OCI-LY3 (cell line): ENCODE measurements around the gene GHR.

Source experiments
- H2AFZ ChIP-seq: fragments of 200-600, 300-600 bp; shearing (Covaris generic); 2 replicates; pipeline ENCODE4 v1.6.0; 2014; ENCODE audit warnings: antibody characterized with exemption, low read depth, low read length
- H3K27ac ChIP-seq: fragments of 200-600, 300-600 bp; sonication (generic); 2 replicates; pipeline ENCODE4 v1.5.1; 2014; ENCODE audit warnings: mild to moderate bottlenecking, low read length, moderate library complexity, mixed read lengths
- H3K27me3 ChIP-seq: fragments of 200-600, 300-600 bp; sonication (generic); 2 replicates; pipeline ENCODE4 v1.6.1; 2014; ENCODE audit warnings: low read depth, low read length, mixed read lengths
- H3K36me3 ChIP-seq: fragments of 200-600, 300-600 bp; sonication (generic); replicated peaks from 2 replicates; pipeline ENCODE3; 2014; ENCODE audit warnings: low read depth, low read length, mixed read lengths
- H3K4me1 ChIP-seq: fragments of 300-600, 200-600 bp; sonication (generic); 2 replicates; pipeline ENCODE4 v1.6.1; 2014; ENCODE audit warnings: low read length, mixed read lengths
- H3K4me2 ChIP-seq: fragments of 200-600, 300-600 bp; sonication (generic); 2 replicates; pipeline ENCODE4 v1.6.1; 2014; ENCODE audit warnings: low read length, mixed read lengths
- H3K4me3 ChIP-seq: fragments of 300-600, 200-600 bp; sonication (generic); 2 replicates; pipeline ENCODE4 v1.5.1; 2014; ENCODE audit warnings: antibody characterized with exemption, mild to moderate bottlenecking, low read length, moderate library complexity
- H3K79me2 ChIP-seq: fragments of 300-600, 200-600 bp; shearing (Covaris generic); 2 replicates; pipeline ENCODE4 v1.6.1; 2014; ENCODE audit warnings: mild to moderate bottlenecking, low read length, mixed read lengths
- H3K9ac ChIP-seq: fragments of 300-600, 200-600 bp; shearing (Covaris generic); 2 replicates; pipeline ENCODE4 v1.6.0; 2014; ENCODE audit warnings: mild to moderate bottlenecking, low read length, moderate library complexity
- H3K9me3 ChIP-seq: fragments of 200-600, 300-600 bp; shearing (Covaris generic); 2 replicates; pipeline ENCODE4 v1.6.1; 2014; ENCODE audit warnings: low read length, mixed read lengths; ENCODE audit not compliant: insufficient read depth
- H4K20me1 ChIP-seq: fragments of 200-600, 300-600 bp; sonication (generic); 2 replicates; pipeline ENCODE4 v1.6.1; 2016; ENCODE audit warnings: low read length, mixed read lengths; ENCODE audit not compliant: insufficient read depth
- EZH2phosphoT487 ChIP-seq: fragments of 200-600 bp; shearing (Covaris generic); IDR thresholded peaks from 2 replicates; pipeline ENCODE4 v1.6.1; 2018; ENCODE audit warnings: antibody characterized with exemption, mixed run types, low read depth
- TF ChIP-seq, protein P1 (sequence below): fragments of 200-600, 300-600 bp; sonication (generic); IDR thresholded peaks from 2 replicates; pipeline ENCODE4 v1.5.1; 2014; ENCODE audit warnings: antibody characterized with exemption, low read length, low read depth

The GHR gene

DNA sequence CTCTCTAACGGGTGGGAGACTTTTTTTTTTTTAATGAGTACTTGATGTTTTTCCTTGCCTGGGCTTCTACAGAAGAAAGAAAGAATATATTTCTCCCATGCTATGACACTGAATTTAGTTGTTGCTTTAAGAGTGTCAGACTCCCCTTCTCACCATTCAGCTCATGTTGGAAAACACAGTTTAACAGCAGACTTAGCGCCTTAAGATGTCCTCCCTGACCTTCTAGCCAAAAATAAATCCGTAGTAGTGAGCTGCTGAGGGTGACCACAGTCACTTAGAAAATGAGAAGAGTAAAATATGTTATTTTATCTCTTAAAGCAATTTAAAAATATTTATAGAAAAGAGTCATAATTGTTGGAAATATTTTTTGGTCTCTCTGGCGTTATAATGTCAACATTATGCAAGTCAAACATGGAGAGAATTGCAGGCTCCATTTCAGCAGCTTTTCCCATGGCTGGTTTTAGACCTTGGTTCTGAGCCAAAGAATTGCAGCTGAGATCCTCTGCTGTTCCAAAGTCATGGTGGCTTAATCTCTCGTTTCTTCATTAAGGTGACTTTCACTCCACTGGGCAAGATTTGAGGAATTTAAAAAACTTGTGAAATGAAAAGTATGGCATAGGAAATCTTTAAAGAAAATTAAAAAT lies 143.5 kb downstream of the GHR start:
- H2AFZ ChIP-seq = no peak overlapping the region
- no peak overlapping the region for H3K27ac ChIP-seq
- no peaks in the 10 kb centered on the region for H3K9me3 ChIP-seq

DNA sequence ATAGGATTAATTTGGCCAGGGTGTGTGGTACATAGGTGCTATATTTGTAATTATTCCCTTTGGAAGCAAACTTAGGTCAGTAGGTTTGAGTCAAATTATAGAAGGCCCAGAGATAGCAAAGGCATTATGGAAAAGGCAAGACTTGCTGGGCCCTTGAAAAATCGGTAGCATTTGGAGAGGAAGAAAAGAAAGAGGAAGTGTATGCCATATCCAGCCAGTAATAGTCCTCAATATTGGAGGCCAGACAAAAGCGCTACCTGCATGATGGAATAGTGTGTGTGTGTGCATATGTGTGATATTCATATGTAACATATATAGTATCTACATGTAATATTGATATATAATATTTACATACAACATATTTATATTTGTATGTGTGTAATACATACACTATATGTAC lies 146.1 kb downstream of the GHR start:
- no peaks in the 10 kb centered on the region for H3K4me1 ChIP-seq
- H3K79me2 ChIP-seq = no peaks in the 10 kb centered on the region
- no peaks in the 10 kb centered on the region for H3K27me3 ChIP-seq
- H3K9me3 ChIP-seq = no peaks in the 10 kb centered on the region
- H3K36me3 ChIP-seq = no peaks in the 10 kb centered on the region
- H3K4me2 ChIP-seq = no peak overlapping the region
- H2AFZ ChIP-seq = no peak overlapping the region
- H3K9ac ChIP-seq = no peak overlapping the region
- H4K20me1 ChIP-seq = no peaks in the 10 kb centered on the region
- H3K27ac ChIP-seq = no peak overlapping the region
- H3K4me3 ChIP-seq = no peak overlapping the region
- TF ChIP-seq, protein P1, sequence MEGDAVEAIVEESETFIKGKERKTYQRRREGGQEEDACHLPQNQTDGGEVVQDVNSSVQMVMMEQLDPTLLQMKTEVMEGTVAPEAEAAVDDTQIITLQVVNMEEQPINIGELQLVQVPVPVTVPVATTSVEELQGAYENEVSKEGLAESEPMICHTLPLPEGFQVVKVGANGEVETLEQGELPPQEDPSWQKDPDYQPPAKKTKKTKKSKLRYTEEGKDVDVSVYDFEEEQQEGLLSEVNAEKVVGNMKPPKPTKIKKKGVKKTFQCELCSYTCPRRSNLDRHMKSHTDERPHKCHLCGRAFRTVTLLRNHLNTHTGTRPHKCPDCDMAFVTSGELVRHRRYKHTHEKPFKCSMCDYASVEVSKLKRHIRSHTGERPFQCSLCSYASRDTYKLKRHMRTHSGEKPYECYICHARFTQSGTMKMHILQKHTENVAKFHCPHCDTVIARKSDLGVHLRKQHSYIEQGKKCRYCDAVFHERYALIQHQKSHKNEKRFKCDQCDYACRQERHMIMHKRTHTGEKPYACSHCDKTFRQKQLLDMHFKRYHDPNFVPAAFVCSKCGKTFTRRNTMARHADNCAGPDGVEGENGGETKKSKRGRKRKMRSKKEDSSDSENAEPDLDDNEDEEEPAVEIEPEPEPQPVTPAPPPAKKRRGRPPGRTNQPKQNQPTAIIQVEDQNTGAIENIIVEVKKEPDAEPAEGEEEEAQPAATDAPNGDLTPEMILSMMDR = no peak
- TF ChIP-seq EZH2phosphoT487 = no peak

More for the DNA sequence above, 143.5 kb downstream of the GHR start:
- Histone ChIP-seq H3K4me3 (no peak overlapping the region), H3K4me1 (no peaks in the 10 kb centered on the region), H3K9ac (no peak overlapping the region), H3K27me3 (no peaks in the 10 kb centered on the region), H3K4me2 (no peak overlapping the region), H4K20me1 (no peaks in the 10 kb centered on the region), H3K79me2 (no peaks in the 10 kb centered on the region), H3K36me3 (no peaks in the 10 kb centered on the region)
- TF ChIP-seq, protein P1 = no peak
- TF ChIP-seq EZH2phosphoT487 = no peak

DNA sequence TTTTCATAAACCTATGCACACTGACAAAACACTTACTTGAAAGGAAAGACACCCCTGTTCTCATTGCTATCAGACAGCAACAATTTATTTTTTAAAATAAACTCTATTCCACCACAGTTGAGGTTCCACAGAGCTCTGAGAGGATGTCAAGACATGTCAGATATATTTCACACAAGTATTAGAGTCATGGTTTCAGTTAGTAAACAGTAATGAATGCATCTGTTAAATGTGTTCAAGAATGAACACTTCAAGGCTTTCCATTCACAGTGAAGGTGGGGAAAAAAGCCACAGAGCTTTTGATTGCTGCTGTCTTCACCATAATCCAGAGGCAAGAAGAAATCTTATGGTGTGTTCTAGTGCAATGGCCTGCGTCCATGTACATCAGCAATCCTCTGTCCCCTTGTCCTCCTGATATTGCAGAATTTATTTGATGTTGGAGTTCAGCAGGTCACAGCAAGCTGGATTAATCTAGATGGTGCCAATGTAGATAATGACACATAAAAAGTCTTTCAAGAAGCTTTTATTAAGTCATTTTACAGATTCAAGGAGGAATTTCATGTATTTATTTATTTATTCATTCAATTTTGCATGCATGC lies 146.8 kb downstream of the GHR start:
- Histone ChIP-seq H3K4me1 (no peaks in the 10 kb centered on the region), H4K20me1 (no peaks in the 10 kb centered on the region), H3K27me3 (no peaks in the 10 kb centered on the region), H3K4me2 (no peak overlapping the region), H3K36me3 (no peaks in the 10 kb centered on the region), H3K27ac (no peak overlapping the region), H3K9me3 (no peaks in the 10 kb centered on the region), H3K4me3 (no peak overlapping the region), H3K79me2 (no peaks in the 10 kb centered on the region), H2AFZ (no peak overlapping the region), H3K9ac (no peak overlapping the region)
- no peak for TF ChIP-seq EZH2phosphoT487
- TF ChIP-seq, protein P1 = no peak

DNA sequence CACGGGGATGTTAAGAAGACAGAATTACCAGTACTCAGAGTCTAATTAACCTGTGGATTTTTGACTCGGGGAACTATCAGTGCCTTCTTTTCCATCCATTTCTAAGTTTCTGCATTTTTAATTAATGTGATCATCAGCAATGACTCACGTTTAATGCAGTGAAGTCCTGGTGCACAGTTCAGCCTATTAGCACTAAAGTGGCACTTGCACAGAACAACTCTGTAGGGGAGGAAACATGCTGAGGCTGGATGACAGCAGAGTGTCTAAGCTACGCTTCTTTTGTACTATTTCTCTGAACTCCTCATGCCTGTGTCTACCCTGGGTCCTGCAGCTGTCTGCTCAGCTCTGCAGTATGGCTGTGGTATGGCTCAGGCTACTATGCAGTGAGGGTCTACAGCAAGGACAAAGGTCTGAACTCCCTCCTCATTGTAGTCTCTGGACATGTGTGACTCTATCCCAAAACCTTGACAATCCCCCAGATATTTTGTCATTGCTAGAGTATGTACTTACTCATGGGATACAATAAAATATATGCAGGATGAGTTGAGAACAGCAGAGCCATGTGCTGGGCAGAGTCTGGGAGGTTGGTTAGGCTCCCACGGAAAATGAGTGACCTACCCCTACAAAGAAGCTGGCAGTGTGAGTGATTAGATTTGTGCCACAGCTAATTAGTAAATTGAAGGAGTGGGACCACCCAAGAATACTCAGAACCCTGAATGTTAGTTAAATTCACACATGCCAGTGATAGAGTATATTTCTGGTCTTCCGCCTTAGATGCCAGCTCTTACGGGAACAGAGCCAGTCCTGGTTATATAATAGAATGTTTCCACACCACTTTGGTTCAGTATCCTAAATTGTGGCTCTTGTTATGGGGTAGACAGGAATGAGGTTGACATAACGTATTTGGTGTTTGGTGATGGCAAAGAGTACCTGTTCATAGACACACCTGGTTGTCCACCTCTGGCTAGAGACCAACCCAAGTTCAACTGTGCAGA lies 148.0 kb downstream of the GHR start:
- Histone ChIP-seq H3K4me1 (no peaks in the 10 kb centered on the region), H4K20me1 (no peaks in the 10 kb centered on the region), H3K9ac (no peak overlapping the region)

More for the DNA sequence above, 148.0 kb downstream of the GHR start:
- no peak for TF ChIP-seq EZH2phosphoT487
- TF ChIP-seq, protein P1 = no peak
- Histone ChIP-seq H3K27me3 (no peaks in the 10 kb centered on the region), H3K4me3 (no peak overlapping the region), H3K4me2 (no peak overlapping the region), H3K9me3 (no peaks in the 10 kb centered on the region), H3K79me2 (no peaks in the 10 kb centered on the region), H3K27ac (no peak overlapping the region), H3K36me3 (no peaks in the 10 kb centered on the region), H2AFZ (no peak overlapping the region)
